CD8-positive, alpha-beta memory T cell (primary cell): ENCODE results near the gene RPL19. TPM values are rescaled to one million over a fixed set of nuclear protein-coding genes. Genes with fewer than 3 reads are reported as not detected.
A peak's percentile ranks its signal among the peaks of the same experiment; 100 is the strongest.

Experiments
- CTCF ChIA-PET: fragments of 350-600 bp; sonication (Branson Sonifier 250); formaldehyde crosslinking; loops from one replicate; lab custom pipeline; 2021; ENCODE audit warnings: antibody characterized with exemption; lab: Charles Lee
- POLR2A ChIA-PET: fragments of 350-600 bp; sonication (Branson Sonifier 250); formaldehyde crosslinking; loops from one replicate; lab custom pipeline; 2021; ENCODE audit warnings: antibody characterized with exemption; lab: Charles Lee
- DNase-seq, 5 donors: peaks; one replicate each; pipeline versions ENCODE4 v3.0.0 to v3.0.0-alpha.2; 2020 to 2022; ENCODE audit warnings: mixed read lengths in 1 of 5
- H3K27ac ChIP-seq: one replicate; pipeline ENCODE4 v1.7.0; 2013; ENCODE audit warnings: low read depth, mild to moderate bottlenecking, low read length, moderate library complexity
- H3K27me3 ChIP-seq: 2 replicates; pipeline ENCODE4 v1.7.0; 2013; ENCODE audit warnings: low read length, mild to moderate bottlenecking; ENCODE audit not compliant: insufficient read depth, poor library complexity, severe bottlenecking
- H3K36me3 ChIP-seq: 2 replicates; pipeline ENCODE4 v1.7.0; 2013; ENCODE audit warnings: mild to moderate bottlenecking, low read length, moderate library complexity; ENCODE audit not compliant: insufficient read depth
- H3K4me1 ChIP-seq: 2 replicates; pipeline ENCODE4 v1.7.0; 2013; ENCODE audit warnings: mild to moderate bottlenecking, low read length, moderate library complexity; ENCODE audit not compliant: insufficient read depth
- H3K4me3 ChIP-seq: 2 replicates; pipeline ENCODE4 v1.7.0; 2013; ENCODE audit warnings: mild to moderate bottlenecking, low read length
- H3K9me3 ChIP-seq: 2 replicates; pipeline ENCODE4 v1.7.0; 2013; ENCODE audit warnings: mild to moderate bottlenecking, low read length
- H3K27ac Mint-ChIP-seq, 8 donors: one replicate each; pipeline ENCODE4 v1.8.0; 2020 to 2021; ENCODE audit warnings: mixed read lengths in 8 of 8, mild to moderate bottlenecking in 6 of 8, inconsistent platforms in 3 of 8, moderate library complexity in 3 of 8
- H3K27me3 Mint-ChIP-seq, 2 donors: one replicate each; pipeline ENCODE4 v1.8.0; 2020 to 2021; ENCODE audit warnings: mixed read lengths in 2 of 2, mild to moderate bottlenecking in 1 of 2, moderate library complexity in 1 of 2
- H3K36me3 Mint-ChIP-seq, 3 donors: one replicate each; pipeline ENCODE4 v1.8.0; 2020 to 2021; ENCODE audit warnings: mixed read lengths in 3 of 3, inconsistent platforms in 1 of 3, mild to moderate bottlenecking in 1 of 3
- H3K4me1 Mint-ChIP-seq, 3 donors: one replicate each; pipeline ENCODE4 v1.8.0; 2020 to 2021; ENCODE audit warnings: mixed read lengths in 3 of 3, inconsistent platforms in 1 of 3, mild to moderate bottlenecking in 1 of 3
- H3K4me3 Mint-ChIP-seq, 7 donors: one replicate each; pipeline ENCODE4 v1.8.0; 2020 to 2021; ENCODE audit warnings: mixed read lengths in 7 of 7, mild to moderate bottlenecking in 6 of 7, moderate library complexity in 4 of 7, inconsistent platforms in 2 of 7
- H3K9me3 Mint-ChIP-seq, 5 donors: one replicate each; pipeline ENCODE4 v1.8.0; 2020 to 2022; ENCODE audit warnings: mixed read lengths in 5 of 5, mild to moderate bottlenecking in 3 of 5, moderate library complexity in 2 of 5, inconsistent platforms in 1 of 5
- polyA plus RNA-seq: library from polyadenylated mRNA; unstranded; fragments of 300-500 nt; fragmentation: Illumina TruSeq; gene quantifications from one replicate; pipeline ENCODE4 v1.2.3, GENCODE V29; 2021
- total RNA-seq, 2 experiments: library from RNA; stranded (reverse); gene quantifications; one replicate each; pipeline ENCODE4 v1.2.3, GENCODE V29; 2021

The RPL19 gene
- total and polyA plus RNA-seq, 3 experiments from 2014 or later, result 2,939 to 3,093 (median 3,043) TPM

DNA sequence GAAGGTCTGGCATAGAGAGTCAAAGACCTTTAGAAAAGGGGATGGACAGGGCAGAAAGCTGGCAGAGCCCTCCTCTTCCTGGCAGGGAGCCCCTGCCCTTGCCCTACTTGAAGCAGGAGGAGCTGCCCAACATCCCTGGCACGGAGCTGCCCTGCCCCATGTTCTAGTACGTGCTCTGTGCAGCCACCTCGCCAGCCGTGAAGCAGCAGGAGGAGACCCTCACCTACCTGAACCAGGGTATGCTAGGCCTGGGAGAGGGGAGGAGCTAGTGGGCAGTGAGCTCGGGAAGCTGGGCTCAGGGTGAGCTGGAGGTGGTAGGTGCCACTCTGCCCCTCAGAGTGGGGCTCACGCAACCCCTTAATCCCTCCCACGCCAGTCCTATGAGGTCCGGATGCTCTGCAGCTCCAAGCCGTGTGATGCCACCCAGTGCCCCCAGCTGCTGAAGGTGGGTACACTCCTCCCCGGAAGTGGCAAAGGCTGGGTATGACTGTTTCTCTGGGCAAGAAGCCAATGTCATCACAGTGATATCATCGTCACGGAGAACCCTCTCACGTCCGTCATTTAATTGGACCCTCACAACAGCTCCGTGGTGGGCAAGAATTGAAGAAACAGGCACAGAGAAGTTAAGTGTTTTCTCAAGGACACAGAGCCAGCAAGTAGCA is 38.4 kb downstream of the RPL19 start:
- Mint-ChIP-seq H3K9me3 (no peaks in the 10 kb centered on the region), H3K27ac (peak overlapping the region; percentile 90 to 99 (median 95)), H3K4me1 (peaks cover 25 to 35% (median 33%) of the 10 kb centered on the region in 3 donors), H3K4me3 (peak overlapping the region; percentile 6 to 87 (median 77)), H3K27me3 (peaks cover 3% of the 10 kb centered on the region in 2 donors), H3K36me3 (no peaks in the 10 kb centered on the region)
- peak overlapping the region; percentile 45 for H3K4me3 ChIP-seq
- ChIA-PET POLR2A (interaction anchor here (0.6 to 1.6 kb wide), 6 partner anchors 13 to 213 kb away, joined by 3 to 10 read pairs (median 3); partner anchors contain the start of genes MED1, RPL19 and STAC2), CTCF (interaction anchor here (0.7 to 13.4 kb wide), 11 partner anchors 8 to 255 kb away, joined by 3 to 272 read pairs (median 8); partner anchors contain the start of gene RPL19)
- H3K27me3 ChIP-seq, result no peaks in the 10 kb centered on the region
- H3K4me1 ChIP-seq, result peaks cover 40% of the 10 kb centered on the region
- no peaks in the 10 kb centered on the region for H3K9me3 ChIP-seq
- DNase-seq, result peak; percentile 72 to 92 (median 89)
- H3K27ac ChIP-seq, result peak overlapping the region; percentile 68
- no peaks in the 10 kb centered on the region for H3K36me3 ChIP-seq

DNA sequence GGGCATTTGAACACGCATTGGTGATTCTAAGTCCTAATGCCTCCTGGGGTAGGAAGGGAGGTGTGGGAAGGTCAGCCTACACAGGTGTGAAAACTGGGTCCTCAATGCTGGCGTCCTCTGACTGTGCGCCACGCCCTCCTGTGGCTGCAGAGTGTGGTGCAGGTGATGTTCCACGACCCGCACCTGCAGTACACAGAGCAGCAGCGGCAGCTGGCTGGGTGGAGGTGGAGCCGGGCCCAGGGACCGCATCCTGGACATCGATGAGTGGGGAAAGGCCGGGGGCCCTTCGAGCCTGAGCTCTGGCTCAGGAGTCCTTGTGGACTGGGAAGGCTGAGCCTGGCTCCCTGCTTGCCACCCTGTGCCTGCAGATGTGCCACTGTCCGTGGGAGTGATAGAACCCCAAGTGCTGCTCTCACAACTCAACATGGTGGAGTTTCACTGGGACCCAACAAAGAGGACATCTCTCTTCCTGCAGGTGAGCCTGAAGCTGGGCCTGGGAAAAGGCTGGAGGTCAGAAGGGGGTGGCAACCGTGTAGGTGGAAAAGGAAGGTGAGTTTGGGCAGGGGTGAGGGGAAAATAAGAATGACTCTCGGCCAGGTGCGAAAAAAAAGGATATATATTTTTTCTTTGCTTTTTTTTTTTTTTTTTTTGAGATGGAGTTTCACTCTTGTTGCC is 39.7 kb downstream of the RPL19 start:
- Histone ChIP-seq H3K27ac (no peak overlapping the region), H3K4me3 (no peak overlapping the region), H3K27me3 (no peaks in the 10 kb centered on the region), H3K4me1 (peaks cover 48% of the 10 kb centered on the region), H3K9me3 (no peaks in the 10 kb centered on the region), H3K36me3 (no peaks in the 10 kb centered on the region)
- Mint-ChIP-seq H3K27me3 (peaks cover 2 to 6% of the 10 kb centered on the region in 2 donors), H3K4me1 (peaks cover 31 to 46% (median 40%) of the 10 kb centered on the region in 3 donors), H3K4me3 (peak overlapping the region in 6 of 7 donors; percentile 10 to 70 (median 58)), H3K27ac (peak overlapping the region; percentile 41 to 97 (median 86)), H3K9me3 (no peaks in the 10 kb centered on the region), H3K36me3 (no peaks in the 10 kb centered on the region)
- CTCF ChIA-PET, result interaction anchor here (0.7 to 13.4 kb wide), 12 partner anchors 8 to 332 kb away, joined by 3 to 272 read pairs (median 8); partner anchors contain the start of genes ARL5C and RPL19
- POLR2A ChIA-PET, result interaction anchor here (1.6 kb wide), 1 partner anchor 14 kb away, joined by 3 read pairs; the partner anchor contains the start of gene STAC2
- peak; percentile 48 to 77 (median 65) for DNase-seq

DNA sequence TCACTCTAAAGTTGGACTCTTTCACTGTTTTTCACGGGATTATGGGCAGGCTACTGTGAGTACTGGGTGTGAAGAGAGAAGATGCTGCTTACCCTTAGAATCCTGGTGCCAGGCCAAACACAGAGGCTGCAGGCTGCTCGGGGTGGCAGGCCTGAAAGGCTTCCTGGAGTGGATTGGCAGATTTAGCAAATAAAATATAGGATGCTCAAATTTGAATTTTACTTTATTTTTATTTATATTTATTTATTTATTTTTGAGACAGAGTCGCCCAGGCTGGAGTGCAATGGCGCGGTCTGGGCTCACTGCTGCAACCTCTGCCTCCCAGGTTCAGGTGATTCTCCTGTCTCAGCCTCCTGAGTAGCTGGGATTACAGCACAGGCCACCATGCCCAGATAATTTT is 40.5 kb downstream of the RPL19 start:
- H3K36me3 Mint-ChIP-seq, result no peaks in the 10 kb centered on the region
- Histone ChIP-seq H3K27ac (no peak overlapping the region), H3K27me3 (no peaks in the 10 kb centered on the region), H3K4me1 (peaks cover 45% of the 10 kb centered on the region), H3K9me3 (no peaks in the 10 kb centered on the region), H3K4me3 (no peak overlapping the region), H3K36me3 (no peaks in the 10 kb centered on the region)
- DNase-seq, result no peak
- H3K27me3 Mint-ChIP-seq, result peaks cover 2 to 7% of the 10 kb centered on the region in 2 donors
- H3K4me3 Mint-ChIP-seq, result no peak overlapping the region
- ChIA-PET CTCF (interaction anchor here (0.7 to 13.4 kb wide), 8 partner anchors 9 to 333 kb away, joined by 3 to 272 read pairs (median 14); partner anchors contain the start of genes PLXDC1 and RPL19), POLR2A (no interaction called here)
- H3K27ac Mint-ChIP-seq, result peak overlapping the region in 1 of 8 donors; percentile 12
- peaks cover 30 to 45% (median 38%) of the 10 kb centered on the region in 3 donors for H3K4me1 Mint-ChIP-seq
- no peaks in the 10 kb centered on the region for H3K9me3 Mint-ChIP-seq

DNA sequence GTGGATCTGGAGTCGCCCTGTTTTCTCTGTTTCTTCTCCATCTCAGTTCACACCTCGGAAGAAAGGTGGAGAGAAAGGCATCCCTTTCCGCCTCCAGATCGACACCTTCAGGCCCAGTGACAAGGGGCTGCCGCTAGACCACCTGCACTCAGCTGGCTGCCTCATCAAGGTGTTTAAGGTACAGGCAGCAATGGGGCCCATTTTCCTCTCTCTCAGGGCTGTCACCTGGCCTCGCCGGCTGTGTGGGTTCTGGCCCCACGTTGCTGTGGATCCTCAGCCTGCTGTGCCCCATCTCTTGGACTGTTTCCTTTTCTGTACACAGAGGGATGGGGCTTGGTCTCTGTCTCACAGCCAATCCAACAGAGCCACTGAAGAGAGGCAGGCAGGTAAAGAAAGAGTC is 43.1 kb downstream of the RPL19 start:
- no peaks in the 10 kb centered on the region for H3K36me3 Mint-ChIP-seq
- ChIA-PET CTCF (interaction anchor here (1.4 to 13.4 kb wide), 4 partner anchors 12 to 259 kb away, joined by 5 to 272 read pairs (median 33); no protein-coding TSS in a partner anchor), POLR2A (no interaction called here)
- DNase-seq, result no peak
- no peak overlapping the region for H3K4me3 ChIP-seq
- H3K36me3 ChIP-seq, result no peaks in the 10 kb centered on the region
- H3K27ac ChIP-seq, result no peak overlapping the region
- no peak overlapping the region for H3K4me3 Mint-ChIP-seq
- H3K27ac Mint-ChIP-seq, result peak overlapping the region in 1 of 8 donors; percentile 12
- peaks cover 24 to 32% (median 28%) of the 10 kb centered on the region in 3 donors for H3K4me1 Mint-ChIP-seq
- H3K4me1 ChIP-seq, result peaks cover 23% of the 10 kb centered on the region
- no peaks in the 10 kb centered on the region for H3K27me3 ChIP-seq
- H3K9me3 Mint-ChIP-seq, result no peaks in the 10 kb centered on the region
- H3K27me3 Mint-ChIP-seq, result peaks cover 2 to 7% of the 10 kb centered on the region in 2 donors
- H3K9me3 ChIP-seq, result no peaks in the 10 kb centered on the region

DNA sequence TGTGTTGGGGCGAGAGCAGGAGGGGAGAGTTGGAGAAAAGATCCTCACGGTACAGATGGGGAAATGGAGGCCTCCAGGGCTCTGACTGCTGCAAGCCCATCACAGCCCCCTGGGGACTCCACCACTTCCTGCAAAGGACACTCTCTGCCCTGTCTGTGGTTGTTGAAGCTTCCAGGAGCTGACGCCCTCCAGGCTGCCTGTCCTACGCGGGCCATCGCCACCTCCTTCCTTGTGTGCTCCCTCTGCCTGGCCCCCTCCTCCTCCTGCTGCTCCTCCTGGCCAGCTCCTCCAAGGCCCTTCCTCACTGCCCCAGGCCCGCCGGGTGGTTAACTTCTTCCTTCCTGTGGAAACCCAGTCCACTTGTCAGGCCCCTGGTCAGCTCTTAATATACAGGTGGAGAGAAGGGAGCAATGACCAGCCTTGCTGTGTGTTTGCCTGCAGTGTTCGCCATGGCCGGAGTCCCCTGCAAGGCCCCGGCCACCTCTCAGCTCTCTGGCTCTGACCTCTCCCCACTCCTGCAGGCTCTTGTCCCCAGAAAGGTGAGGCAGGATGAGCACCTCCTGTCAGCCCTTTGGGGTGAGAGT is 44.0 kb downstream of the RPL19 start:
- H3K9me3 ChIP-seq, result no peaks in the 10 kb centered on the region
- DNase-seq, result no peak

DNA sequence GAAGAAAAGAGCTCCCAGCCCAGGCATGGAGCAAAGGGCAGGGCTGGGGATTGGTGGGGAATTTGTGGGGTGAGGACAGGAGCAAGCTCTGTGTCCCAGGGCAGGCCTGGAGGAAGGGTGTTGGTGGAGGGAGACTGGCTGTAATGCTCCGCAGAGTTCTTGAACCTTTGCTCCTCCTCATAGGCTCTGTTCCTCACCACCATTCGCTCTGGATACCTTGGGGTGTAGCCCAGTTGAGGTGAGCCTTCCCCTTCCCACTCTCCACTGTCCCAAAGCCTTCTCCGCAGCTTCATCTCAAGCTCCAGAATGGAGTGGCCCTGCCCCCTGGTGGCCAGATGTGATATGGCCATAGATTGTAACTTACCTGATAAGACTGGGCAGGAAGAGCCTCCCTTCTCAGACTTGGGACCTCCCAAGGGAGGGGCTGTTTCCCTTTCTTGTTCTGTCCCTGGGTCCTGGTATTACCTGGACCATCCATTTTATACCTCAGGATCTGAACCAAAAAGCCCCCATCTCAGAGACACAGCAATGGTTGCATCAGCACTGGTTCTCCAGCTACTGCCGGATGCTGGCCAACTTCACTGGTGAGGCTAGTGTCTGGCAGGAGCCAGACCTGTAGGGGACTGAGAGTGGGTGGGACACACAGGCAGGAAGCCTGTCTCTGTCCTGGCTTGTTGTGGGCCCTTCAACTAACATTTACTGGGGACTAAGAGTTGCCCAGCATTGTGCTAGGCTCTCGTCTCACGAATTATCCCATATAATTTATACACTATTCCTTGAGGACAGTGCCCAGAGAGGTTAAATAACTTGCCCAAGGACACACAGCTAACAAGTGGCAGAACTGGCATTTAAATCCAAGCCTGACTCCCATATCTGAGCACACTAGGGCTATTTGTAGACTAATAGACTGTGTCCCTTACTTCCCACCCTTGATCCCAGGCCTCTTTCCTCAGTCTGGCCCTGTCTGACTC is 44.8 kb downstream of the RPL19 start:
- H3K36me3 Mint-ChIP-seq, result peaks cover 0 to 2% (median 0%) of the 10 kb centered on the region in 3 donors
- H3K27me3 Mint-ChIP-seq, result peaks cover 2 to 7% of the 10 kb centered on the region in 2 donors
- Histone ChIP-seq H3K4me1 (peaks cover 9% of the 10 kb centered on the region), H3K4me3 (no peak overlapping the region), H3K9me3 (no peaks in the 10 kb centered on the region), H3K36me3 (no peaks in the 10 kb centered on the region), H3K27ac (no peak overlapping the region), H3K27me3 (no peaks in the 10 kb centered on the region)
- peak overlapping the region in 7 of 8 donors; percentile 38 to 90 (median 54) for H3K27ac Mint-ChIP-seq
- peaks cover 9 to 14% (median 11%) of the 10 kb centered on the region in 3 donors for H3K4me1 Mint-ChIP-seq
- ChIA-PET POLR2A (interaction anchor here (0.5 to 2.2 kb wide), 7 partner anchors 9 to 80 kb away, joined by 3 to 17 read pairs (median 4); partner anchors contain the start of genes CACNB1 and RPL19), CTCF (interaction anchor here (0.5 to 13.4 kb wide), 27 partner anchors 9 to 1538 kb away, joined by 3 to 272 read pairs (median 4); partner anchors contain the start of genes ARL5C, PLXDC1, RPL19 and STAC2)
- peak overlapping the region in 4 of 7 donors; percentile 41 to 55 (median 46) for H3K4me3 Mint-ChIP-seq
- DNase-seq, result peak; percentile 72 to 88 (median 81)
- no peaks in the 10 kb centered on the region for H3K9me3 Mint-ChIP-seq

More for the DNA sequence above, 44.0 kb downstream of the RPL19 start:
- Mint-ChIP-seq H3K27ac (peak overlapping the region in 4 of 8 donors; percentile 7 to 77 (median 64)), H3K4me1 (peaks cover 16 to 22% (median 19%) of the 10 kb centered on the region in 3 donors), H3K27me3 (peaks cover 2 to 7% of the 10 kb centered on the region in 2 donors), H3K36me3 (no peaks in the 10 kb centered on the region), H3K4me3 (no peak overlapping the region), H3K9me3 (no peaks in the 10 kb centered on the region)
- peaks cover 16% of the 10 kb centered on the region for H3K4me1 ChIP-seq
- no peak overlapping the region for H3K4me3 ChIP-seq
- no peaks in the 10 kb centered on the region for H3K36me3 ChIP-seq
- H3K27ac ChIP-seq, result no peak overlapping the region
- no peaks in the 10 kb centered on the region for H3K27me3 ChIP-seq
- POLR2A ChIA-PET, result interaction anchor here (0.5 to 2.2 kb wide), 6 partner anchors 9 to 79 kb away, joined by 3 to 17 read pairs (median 4); partner anchors contain the start of genes CACNB1 and RPL19
- CTCF ChIA-PET, result interaction anchor here (0.7 to 13.4 kb wide), 26 partner anchors 9 to 457 kb away, joined by 3 to 272 read pairs (median 4); partner anchors contain the start of genes ARL5C, PLXDC1, RPL19 and STAC2
